Activated CD8-positive, alpha-beta T cell treated with anti-CD3 and anti-CD28 coated beads for 36 hours (primary cell): Measurements from ENCODE around the gene MAPK8IP2. TPM values are rescaled to one million over a fixed set of nuclear protein-coding genes. Genes with fewer than 3 reads are reported as not detected.
"Not testable (repeated sequence)": the region's sequence is repeated elsewhere in the genome, so short reads cannot be mapped to it uniquely, and the experiment has no call there.

Experiments used
- ATAC-seq: fragments of 200-7000 bp; cut with Tn5 transposase; one replicate; pipeline ENCODE4 v1.10.0; 2021; ENCODE audit warnings: mild to moderate bottlenecking, moderate library complexity
- CTCF ChIA-PET: fragments of 350-600 bp; sonication (Branson Sonifier 250); formaldehyde crosslinking; loops from one replicate; lab custom pipeline; 2021; ENCODE audit warnings: antibody characterized with exemption; lab: Charles Lee
- POLR2A ChIA-PET: fragments of 350-600 bp; sonication (Branson Sonifier 250); formaldehyde crosslinking; loops from one replicate; lab custom pipeline; 2021; ENCODE audit warnings: antibody characterized with exemption; lab: Charles Lee
- DNase-seq: peaks from one replicate; pipeline ENCODE4 v3.0.0-alpha.2; 2020
- H3K27ac Mint-ChIP-seq: one replicate; pipeline ENCODE4 v1.8.0; 2021; ENCODE audit warnings: mild to moderate bottlenecking, mixed read lengths
- H3K27me3 Mint-ChIP-seq: one replicate; pipeline ENCODE4 v1.8.0; 2021; ENCODE audit warnings: mixed read lengths
- H3K36me3 Mint-ChIP-seq: one replicate; pipeline ENCODE4 v1.8.0; 2021; ENCODE audit warnings: low read depth, mixed read lengths
- H3K4me1 Mint-ChIP-seq: one replicate; pipeline ENCODE4 v1.8.0; 2021; ENCODE audit warnings: low read depth, mixed read lengths
- H3K4me3 Mint-ChIP-seq: one replicate; pipeline ENCODE4 v1.8.0; 2021; ENCODE audit warnings: mild to moderate bottlenecking, moderate library complexity, mixed read lengths
- H3K9me3 Mint-ChIP-seq: one replicate; pipeline ENCODE4 v1.8.0; 2021; ENCODE audit warnings: mixed read lengths
- intact Hi-C: fragments of 100-400 bp; cut with micrococcal nuclease; formaldehyde crosslinking; loops from one replicate; pipeline ENCODE4 v1.10.0; 2022
- total RNA-seq, 2 experiments: library from RNA; stranded (reverse); gene quantifications; one replicate each; pipeline ENCODE4 v1.2.3, GENCODE V29; 2021
- TF ChIP-seq, protein P1 (sequence below): fragments of 200-600 bp; IDR thresholded peaks from one replicate; pipeline ENCODE4 v1.8.0; 2022; ENCODE audit warnings: antibody characterized with exemption, mild to moderate bottlenecking

MAPK8IP2 gene
- total RNA-seq, 2 experiments from 2014 or later = 0.11 TPM

DNA sequence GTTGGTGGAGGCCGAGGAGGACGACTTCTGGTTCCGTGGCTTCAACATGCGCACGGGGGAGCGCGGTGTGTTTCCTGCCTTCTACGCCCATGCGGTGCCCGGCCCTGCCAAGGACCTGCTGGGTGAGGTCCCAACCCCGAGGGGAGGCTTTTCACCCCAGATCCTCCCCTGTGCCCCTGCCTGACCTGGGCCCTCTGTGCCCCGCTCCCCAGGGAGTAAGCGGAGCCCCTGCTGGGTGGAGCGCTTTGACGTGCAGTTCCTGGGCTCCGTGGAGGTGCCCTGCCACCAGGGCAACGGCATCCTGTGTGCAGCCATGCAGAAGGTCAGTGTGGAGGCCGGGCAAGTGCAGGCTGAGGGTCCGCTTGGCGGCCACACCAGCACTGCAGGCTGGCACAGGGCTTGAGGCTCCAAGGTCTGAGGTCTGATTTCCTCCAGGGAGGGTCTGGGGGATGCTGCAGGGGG lies 5.1 kb downstream of the MAPK8IP2 start:
- Mint-ChIP-seq H3K27me3 (peaks cover 35% of the 10 kb centered on the region), H3K27ac (no peak overlapping the region), H3K4me1 (peaks cover 3% of the 10 kb centered on the region), H3K36me3 (no peaks in the 10 kb centered on the region), H3K4me3 (no peak overlapping the region), H3K9me3 (no peaks in the 10 kb centered on the region)
- ChIA-PET POLR2A (no interaction called here), CTCF (no interaction called here)
- TF ChIP-seq, protein P1, sequence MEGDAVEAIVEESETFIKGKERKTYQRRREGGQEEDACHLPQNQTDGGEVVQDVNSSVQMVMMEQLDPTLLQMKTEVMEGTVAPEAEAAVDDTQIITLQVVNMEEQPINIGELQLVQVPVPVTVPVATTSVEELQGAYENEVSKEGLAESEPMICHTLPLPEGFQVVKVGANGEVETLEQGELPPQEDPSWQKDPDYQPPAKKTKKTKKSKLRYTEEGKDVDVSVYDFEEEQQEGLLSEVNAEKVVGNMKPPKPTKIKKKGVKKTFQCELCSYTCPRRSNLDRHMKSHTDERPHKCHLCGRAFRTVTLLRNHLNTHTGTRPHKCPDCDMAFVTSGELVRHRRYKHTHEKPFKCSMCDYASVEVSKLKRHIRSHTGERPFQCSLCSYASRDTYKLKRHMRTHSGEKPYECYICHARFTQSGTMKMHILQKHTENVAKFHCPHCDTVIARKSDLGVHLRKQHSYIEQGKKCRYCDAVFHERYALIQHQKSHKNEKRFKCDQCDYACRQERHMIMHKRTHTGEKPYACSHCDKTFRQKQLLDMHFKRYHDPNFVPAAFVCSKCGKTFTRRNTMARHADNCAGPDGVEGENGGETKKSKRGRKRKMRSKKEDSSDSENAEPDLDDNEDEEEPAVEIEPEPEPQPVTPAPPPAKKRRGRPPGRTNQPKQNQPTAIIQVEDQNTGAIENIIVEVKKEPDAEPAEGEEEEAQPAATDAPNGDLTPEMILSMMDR = no peak
- ATAC-seq (no peak), DNase-seq (no peak)
- intact Hi-C loops = no loop called here

DNA sequence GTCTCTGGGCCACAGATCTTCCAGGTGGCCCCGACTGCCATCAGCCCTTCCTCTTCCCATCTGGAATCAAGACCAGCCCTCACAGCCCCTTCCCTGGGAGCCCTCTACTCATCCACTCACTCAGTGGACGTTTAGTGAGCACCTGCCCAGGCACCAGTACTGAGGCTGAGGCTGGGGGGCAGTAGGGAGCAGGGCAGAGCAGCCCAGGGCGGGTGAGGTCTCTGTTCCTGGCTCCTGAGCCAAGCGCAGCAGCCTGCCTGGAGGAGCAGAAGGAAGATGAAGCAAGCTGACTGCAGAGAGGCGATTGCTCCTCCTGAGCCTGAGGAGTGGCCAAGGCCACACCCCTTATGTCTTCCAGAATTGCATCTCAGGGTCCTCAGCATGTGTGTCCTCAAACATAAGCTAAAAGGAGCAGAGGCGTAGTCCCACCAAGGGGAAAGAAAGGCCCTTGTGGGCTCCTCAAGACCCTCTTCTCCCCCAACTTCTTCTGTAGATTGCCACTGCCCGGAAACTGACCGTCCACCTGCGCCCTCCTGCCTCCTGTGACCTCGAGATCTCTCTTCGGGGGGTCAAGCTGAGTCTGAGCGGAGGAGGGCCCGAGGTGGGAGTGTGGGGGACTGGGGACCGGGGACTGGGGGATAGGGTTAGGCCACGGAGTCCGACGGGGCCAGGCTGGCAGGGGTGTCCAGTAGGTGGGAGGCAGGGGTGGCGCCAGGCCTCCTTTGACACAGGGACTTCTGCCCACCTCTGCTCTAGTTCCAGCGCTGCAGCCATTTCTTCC lies 5.8 kb downstream of the MAPK8IP2 start:
- TF ChIP-seq, protein P1 = no peak
- POLR2A ChIA-PET = no interaction called here
- CTCF ChIA-PET = no interaction called here
- Mint-ChIP-seq H3K4me3 (no peak overlapping the region), H3K27ac (no peak overlapping the region), H3K27me3 (peaks cover 35% of the 10 kb centered on the region), H3K9me3 (no peaks in the 10 kb centered on the region), H3K4me1 (peaks cover 3% of the 10 kb centered on the region), H3K36me3 (no peaks in the 10 kb centered on the region)
- DNase-seq = no peak
- no peak for ATAC-seq
- intact Hi-C loops = no loop called here

DNA sequence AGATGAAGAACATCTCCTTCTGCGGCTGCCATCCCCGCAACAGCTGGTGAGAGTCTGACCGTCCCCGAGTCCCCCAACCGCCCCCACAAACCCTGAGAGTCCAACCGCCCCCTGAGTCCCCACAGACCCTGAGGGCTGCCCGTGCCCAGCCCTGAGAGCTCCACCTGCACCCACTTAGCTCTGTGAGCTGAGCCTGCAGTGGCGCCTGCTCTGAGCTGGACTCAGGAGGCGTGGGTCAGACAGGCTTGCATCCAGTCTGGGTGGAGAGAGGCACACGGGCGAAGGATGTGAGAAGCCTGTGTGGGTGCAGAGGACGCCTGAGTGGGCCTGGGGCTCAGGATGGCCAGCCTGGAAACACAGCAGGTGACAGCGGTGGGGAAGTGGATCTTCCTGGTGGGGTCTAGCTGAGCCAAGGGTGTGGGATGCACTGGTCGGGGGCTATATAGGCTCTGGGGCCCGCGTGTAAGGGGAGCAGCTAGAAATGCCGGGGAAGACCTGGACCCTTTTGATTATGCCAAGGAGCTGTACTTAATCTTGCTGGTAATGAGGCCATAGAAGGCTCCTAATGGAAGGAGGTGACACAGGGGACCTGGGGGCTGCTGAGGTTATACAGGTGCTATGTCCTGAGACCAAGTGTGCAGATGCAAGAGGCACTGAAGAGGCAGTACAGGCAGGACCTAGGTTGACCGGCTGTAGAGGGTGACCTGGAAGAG lies 6.5 kb downstream of the MAPK8IP2 start:
- Mint-ChIP-seq H3K4me3 (no peak overlapping the region), H3K36me3 (no peaks in the 10 kb centered on the region), H3K27me3 (peaks cover 28% of the 10 kb centered on the region), H3K9me3 (no peaks in the 10 kb centered on the region), H3K27ac (no peak overlapping the region), H3K4me1 (no peaks in the 10 kb centered on the region)
- ChIA-PET POLR2A (no interaction called here), CTCF (no interaction called here)
- intact Hi-C loops = no loop called here
- DNase-seq (no peak), ATAC-seq (no peak)
- TF ChIP-seq, protein P1 = no peak

DNA sequence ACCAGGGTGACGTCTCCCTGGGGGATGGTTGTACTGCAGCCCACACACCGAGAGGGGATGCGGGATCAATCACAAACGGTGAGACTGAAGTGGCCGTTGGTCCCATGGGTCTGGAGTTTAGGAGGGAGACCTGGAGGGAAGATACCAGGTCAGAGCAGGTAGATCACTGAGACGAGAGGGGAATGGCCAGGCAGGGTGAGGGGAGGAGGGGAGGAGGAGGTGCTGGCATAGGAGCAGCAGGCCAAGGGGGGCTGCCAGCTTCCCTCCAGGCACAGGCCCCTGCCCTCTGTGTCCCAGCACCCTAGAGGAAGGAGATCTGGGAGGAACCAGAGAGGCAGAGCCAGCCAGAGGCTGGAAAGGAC lies 7.0 kb downstream of the MAPK8IP2 start:
- Mint-ChIP-seq H3K27ac (no peak overlapping the region), H3K36me3 (no peaks in the 10 kb centered on the region), H3K4me1 (no peaks in the 10 kb centered on the region), H3K9me3 (no peaks in the 10 kb centered on the region), H3K27me3 (peaks cover 23% of the 10 kb centered on the region), H3K4me3 (no peak overlapping the region)
- TF ChIP-seq, protein P1 = no peak
- DNase-seq (no peak), ATAC-seq (no peak)
- intact Hi-C loops = no loop called here
- POLR2A ChIA-PET = no interaction called here
- CTCF ChIA-PET = no interaction called here

DNA sequence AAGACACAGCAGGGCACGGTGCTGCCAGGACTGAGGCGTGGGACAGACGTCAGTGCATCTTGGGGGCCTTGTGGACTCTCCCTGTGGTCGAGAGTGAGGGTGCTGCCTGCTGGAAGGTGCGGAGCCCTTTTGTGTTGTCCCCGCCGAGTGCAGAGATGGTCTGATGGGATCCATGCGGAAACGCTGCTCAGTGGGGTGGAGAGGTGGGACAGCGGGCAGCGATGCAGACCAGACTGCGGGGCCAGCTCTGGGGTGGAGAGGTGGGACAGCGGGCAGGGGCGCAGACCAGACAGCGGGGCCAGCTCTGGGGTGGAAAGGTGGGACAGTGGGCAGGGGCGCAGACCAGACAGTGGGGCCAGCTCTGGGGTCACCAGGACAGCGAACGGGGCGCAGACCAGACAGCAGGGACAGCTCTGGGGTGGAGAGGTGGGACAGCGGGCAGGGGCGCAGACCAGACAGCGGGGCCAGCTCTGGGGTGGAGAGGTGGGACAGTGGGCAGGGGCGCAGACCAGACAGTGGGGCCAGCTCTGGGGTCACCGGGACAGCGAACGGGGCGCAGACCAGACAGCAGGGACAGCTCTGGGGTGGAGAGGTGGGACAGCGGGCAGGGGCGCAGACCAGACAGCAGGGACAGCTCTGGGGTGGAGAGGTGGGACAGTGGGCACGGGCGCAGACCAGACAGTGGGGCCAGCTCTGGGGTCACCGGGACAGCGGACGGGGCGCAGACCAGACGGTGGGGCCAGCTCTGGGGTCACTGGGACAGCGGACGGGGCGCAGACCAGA lies 7.7 kb downstream of the MAPK8IP2 start:
- CTCF ChIA-PET = interaction anchor here (0.7 to 1.1 kb wide), 2 partner anchors 12 to 82 kb away, joined by 3 to 5 read pairs; no protein-coding TSS in a partner anchor
- ATAC-seq, DNase-seq, intact Hi-C loops, H3K4me1 Mint-ChIP-seq, H3K4me3 Mint-ChIP-seq, H3K36me3 Mint-ChIP-seq, H3K27ac Mint-ChIP-seq, H3K9me3 Mint-ChIP-seq: not testable (repeated sequence)
- H3K27me3 Mint-ChIP-seq = peaks cover 20% of the 10 kb centered on the region
- POLR2A ChIA-PET = interaction anchor here (1.0 kb wide), 2 partner anchors 13 to 24 kb away, joined by 3 read pairs; no protein-coding TSS in a partner anchor
